ENCODE results near the gene GDPD2. TPM values are rescaled to one million over a fixed set of nuclear protein-coding genes. Genes with fewer than 3 reads are reported as not detected.

The GDPD2 gene
- total and polyA plus RNA-seq, 2 experiments from 2014 or later, result not detected

GRCh38 chrX:70423936-70424675 is 992 bp downstream of the GDPD2 start:
- in situ Hi-C loops (cut with MboI), result no loop called here
- H3K4me2 ChIP-seq (ENCODE audit: unreplicated experiment), result no peak overlapping the region
- no peaks in the 10 kb centered on the region for H3K79me2 ChIP-seq (ENCODE audit: insufficient read depth)
- no peak overlapping the region for H3K27ac ChIP-seq
- TF ChIP-seq EZH2phosphoT487 (IDR thresholded peaks at IDR 0.05; ENCODE audit: insufficient read depth, low read depth) (no peak), EZH2 (IDR thresholded peaks at IDR 0.05; ENCODE audit: insufficient read depth, poor library complexity, severe bottlenecking) (no peak)
- no peaks in the 10 kb centered on the region for H3K4me1 ChIP-seq (ENCODE audit: insufficient read depth)
- H3K36me3 ChIP-seq (ENCODE audit: low read depth), result no peaks in the 10 kb centered on the region
- H3K27me3 ChIP-seq (replicated peaks; ENCODE audit: insufficient read depth), result no peaks in the 10 kb centered on the region
- no peak overlapping the region for H2AFZ ChIP-seq
- no peaks in the 10 kb centered on the region for H3F3A ChIP-seq (ENCODE audit: insufficient read depth)
- H3K4me3 ChIP-seq, result no peak overlapping the region
- no peaks in the 10 kb centered on the region for H3K9me2 ChIP-seq (ENCODE audit: insufficient read depth)
- H3K9me3 ChIP-seq (ENCODE audit: low read depth), result no peaks in the 10 kb centered on the region
- no peaks in the 10 kb centered on the region for H4K20me1 ChIP-seq (ENCODE audit: insufficient read depth)
- 54 to 56% methylated on average over 7 to 10 of the region's 10 CpGs for WGBS, 2 experiments (ENCODE audit: low coverage in 1 of 2, low lambda C conversion rate in 2 of 2, missing lambda C conversion rate in 2 of 2)
- no peak overlapping the region for H3K9ac ChIP-seq
- no peak for DNase-seq

- no peaks in the 10 kb centered on the region for H3F3A ChIP-seq (ENCODE audit: insufficient read depth)
- in situ Hi-C loops (cut with MboI), result no loop called here
- H3K4me1 ChIP-seq (ENCODE audit: insufficient read depth), result no peaks in the 10 kb centered on the region
- no peaks in the 10 kb centered on the region for H3K27me3 ChIP-seq (replicated peaks; ENCODE audit: insufficient read depth)
- DNase-seq, result no peak
- TF ChIP-seq EZH2 (IDR thresholded peaks at IDR 0.05; ENCODE audit: insufficient read depth, poor library complexity, severe bottlenecking), result no peak
- TF ChIP-seq EZH2phosphoT487 (IDR thresholded peaks at IDR 0.05; ENCODE audit: insufficient read depth, low read depth), result no peak
- no peaks in the 10 kb centered on the region for H3K79me2 ChIP-seq (ENCODE audit: insufficient read depth)
- H3K9me3 ChIP-seq (ENCODE audit: low read depth), result no peaks in the 10 kb centered on the region
- no peak overlapping the region for H3K4me3 ChIP-seq
- H3K27ac ChIP-seq, result no peak overlapping the region
- no peaks in the 10 kb centered on the region for H3K36me3 ChIP-seq (ENCODE audit: low read depth)
- H2AFZ ChIP-seq, result no peak overlapping the region
- no peak overlapping the region for H3K4me2 ChIP-seq (ENCODE audit: unreplicated experiment)
- no peaks in the 10 kb centered on the region for H3K9me2 ChIP-seq (ENCODE audit: insufficient read depth)
- no peak overlapping the region for H3K9ac ChIP-seq
- 85 to 91% methylated on average over 7 to 8 of the region's 10 CpGs for WGBS, 2 experiments (ENCODE audit: low coverage in 1 of 2, low lambda C conversion rate in 2 of 2, missing lambda C conversion rate in 2 of 2)
- no peaks in the 10 kb centered on the region for H4K20me1 ChIP-seq (ENCODE audit: insufficient read depth)
These were observed 1.7 kb downstream of the GDPD2 start for GRCh38 chrX:70424801-70425200.

- TF ChIP-seq EZH2phosphoT487 (IDR thresholded peaks at IDR 0.05; ENCODE audit: insufficient read depth, low read depth) (no peak), EZH2 (IDR thresholded peaks at IDR 0.05; ENCODE audit: insufficient read depth, poor library complexity, severe bottlenecking) (no peak)
- 88 to 98% methylated on average over 6 to 13 of the region's 15 CpGs for WGBS, 2 experiments (ENCODE audit: low coverage in 1 of 2, low lambda C conversion rate in 2 of 2, missing lambda C conversion rate in 2 of 2)
- H3K27ac ChIP-seq, result no peak overlapping the region
- H3K9ac ChIP-seq, result no peak overlapping the region
- H3K79me2 ChIP-seq (ENCODE audit: insufficient read depth), result no peaks in the 10 kb centered on the region
- no peak for DNase-seq
- H4K20me1 ChIP-seq (ENCODE audit: insufficient read depth), result no peaks in the 10 kb centered on the region
- no peak overlapping the region for H3K4me3 ChIP-seq
- no peak overlapping the region for H3K4me2 ChIP-seq (ENCODE audit: unreplicated experiment)
- H3K9me2 ChIP-seq (ENCODE audit: insufficient read depth), result no peaks in the 10 kb centered on the region
- H3K9me3 ChIP-seq (ENCODE audit: low read depth), result no peaks in the 10 kb centered on the region
- no peak overlapping the region for H2AFZ ChIP-seq
- H3K4me1 ChIP-seq (ENCODE audit: insufficient read depth), result no peaks in the 10 kb centered on the region
- H3K27me3 ChIP-seq (replicated peaks; ENCODE audit: insufficient read depth), result no peaks in the 10 kb centered on the region
- H3K36me3 ChIP-seq (ENCODE audit: low read depth), result no peaks in the 10 kb centered on the region
- in situ Hi-C loops (cut with MboI), result no loop called here
- H3F3A ChIP-seq (ENCODE audit: insufficient read depth), result no peaks in the 10 kb centered on the region
These were observed 3.5 kb downstream of the GDPD2 start for GRCh38 chrX:70426286-70427278.

GRCh38 chrX:70427365-70427764 is 4.3 kb downstream of the GDPD2 start:
- in situ Hi-C loops (cut with MboI), result no loop called here
- no peak overlapping the region for H3K27ac ChIP-seq
- 15 to 54% methylated on average over 1 to 2 of the region's 2 CpGs for WGBS, 2 experiments (ENCODE audit: low coverage in 1 of 2, low lambda C conversion rate in 2 of 2, missing lambda C conversion rate in 2 of 2)
- H3K4me3 ChIP-seq, result no peak overlapping the region
- no peak overlapping the region for H3K4me2 ChIP-seq (ENCODE audit: unreplicated experiment)
- no peaks in the 10 kb centered on the region for H3K9me3 ChIP-seq (ENCODE audit: low read depth)
- no peaks in the 10 kb centered on the region for H3K27me3 ChIP-seq (replicated peaks; ENCODE audit: insufficient read depth)
- no peak for TF ChIP-seq EZH2 (IDR thresholded peaks at IDR 0.05; ENCODE audit: insufficient read depth, poor library complexity, severe bottlenecking)
- TF ChIP-seq EZH2phosphoT487 (IDR thresholded peaks at IDR 0.05; ENCODE audit: insufficient read depth, low read depth), result no peak
- no peaks in the 10 kb centered on the region for H4K20me1 ChIP-seq (ENCODE audit: insufficient read depth)
- H3K36me3 ChIP-seq (ENCODE audit: low read depth), result no peaks in the 10 kb centered on the region
- H3K79me2 ChIP-seq (ENCODE audit: insufficient read depth), result no peaks in the 10 kb centered on the region
- no peak for DNase-seq
- no peak overlapping the region for H2AFZ ChIP-seq
- H3K9me2 ChIP-seq (ENCODE audit: insufficient read depth), result no peaks in the 10 kb centered on the region
- H3K4me1 ChIP-seq (ENCODE audit: insufficient read depth), result no peaks in the 10 kb centered on the region
- no peak overlapping the region for H3K9ac ChIP-seq
- H3F3A ChIP-seq (ENCODE audit: insufficient read depth), result no peaks in the 10 kb centered on the region
